Measurements from ENCODE around the gene MEIS1. TPM values are rescaled to one million over a fixed set of nuclear protein-coding genes. Genes with fewer than 3 reads are reported as not detected.

Gene MEIS1
- total RNA-seq, 2 donors from 2014 or later: 1.8 to 2.3 TPM

DNA sequence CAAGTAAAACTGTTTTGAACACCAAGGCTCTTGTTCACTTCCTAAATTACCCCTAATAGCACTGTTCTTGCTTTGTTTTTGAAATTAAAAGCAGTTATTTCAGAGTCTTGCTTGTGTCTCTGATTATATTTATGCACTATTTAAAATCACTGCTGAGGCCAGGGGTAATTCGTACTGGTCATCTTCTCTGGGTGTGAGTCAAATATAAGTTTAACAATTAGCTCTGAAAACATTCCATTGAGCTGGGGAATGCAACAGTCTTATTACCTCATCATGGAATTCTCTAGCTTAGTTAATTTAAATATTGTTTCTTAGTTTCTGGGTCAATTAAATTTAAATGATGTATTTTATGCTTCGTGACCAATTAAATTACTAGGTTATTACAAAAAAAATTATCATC is 135.0 kb downstream of the MEIS1 start:
- H3K36me3 Mint-ChIP-seq (ENCODE audit: low read depth): no peaks in the 10 kb centered on the region
- H3K27ac Mint-ChIP-seq: no peak overlapping the region
- H3K4me1 Mint-ChIP-seq: peaks cover 23% of the 10 kb centered on the region
- Histone ChIP-seq H3K27ac (ENCODE audit: low read depth, low read length) (peak overlapping the region; percentile 71), H3K9ac (ENCODE audit: extremely low read depth, low read length, poor library complexity, severe bottlenecking) (no peak overlapping the region), H3K27me3 (ENCODE audit: control insufficient read depth, insufficient read depth, low read length, poor library complexity, severe bottlenecking) (peaks cover 8% of the 10 kb centered on the region), H3K9me3 (ENCODE audit: control insufficient read depth, low read length) (no peaks in the 10 kb centered on the region), H3K36me3 (ENCODE audit: control insufficient read depth, insufficient read depth, low read length) (no peaks in the 10 kb centered on the region), H3K4me1 (ENCODE audit: control insufficient read depth, insufficient read depth, low read length) (no peaks in the 10 kb centered on the region), H3K4me3 (ENCODE audit: low read length) (no peak overlapping the region)
- H3K27me3 Mint-ChIP-seq (ENCODE audit: insufficient read depth): peaks cover 23% of the 10 kb centered on the region
- TF ChIP-seq, protein P1, sequence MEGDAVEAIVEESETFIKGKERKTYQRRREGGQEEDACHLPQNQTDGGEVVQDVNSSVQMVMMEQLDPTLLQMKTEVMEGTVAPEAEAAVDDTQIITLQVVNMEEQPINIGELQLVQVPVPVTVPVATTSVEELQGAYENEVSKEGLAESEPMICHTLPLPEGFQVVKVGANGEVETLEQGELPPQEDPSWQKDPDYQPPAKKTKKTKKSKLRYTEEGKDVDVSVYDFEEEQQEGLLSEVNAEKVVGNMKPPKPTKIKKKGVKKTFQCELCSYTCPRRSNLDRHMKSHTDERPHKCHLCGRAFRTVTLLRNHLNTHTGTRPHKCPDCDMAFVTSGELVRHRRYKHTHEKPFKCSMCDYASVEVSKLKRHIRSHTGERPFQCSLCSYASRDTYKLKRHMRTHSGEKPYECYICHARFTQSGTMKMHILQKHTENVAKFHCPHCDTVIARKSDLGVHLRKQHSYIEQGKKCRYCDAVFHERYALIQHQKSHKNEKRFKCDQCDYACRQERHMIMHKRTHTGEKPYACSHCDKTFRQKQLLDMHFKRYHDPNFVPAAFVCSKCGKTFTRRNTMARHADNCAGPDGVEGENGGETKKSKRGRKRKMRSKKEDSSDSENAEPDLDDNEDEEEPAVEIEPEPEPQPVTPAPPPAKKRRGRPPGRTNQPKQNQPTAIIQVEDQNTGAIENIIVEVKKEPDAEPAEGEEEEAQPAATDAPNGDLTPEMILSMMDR (conservative IDR thresholded peaks at IDR 0.05): no peak
- H3K4me3 Mint-ChIP-seq: no peak overlapping the region
- 94% methylated on average over 2 of the region's 2 CpGs; no CpG with 5 or more reads in 1 of the 2 experiments for WGBS, 2 experiments (ENCODE audit: insufficient coverage in 1 of 2, insufficient read length in 1 of 2)
- DNase-seq: no peak
- H3K9me3 Mint-ChIP-seq: no peaks in the 10 kb centered on the region

DNA sequence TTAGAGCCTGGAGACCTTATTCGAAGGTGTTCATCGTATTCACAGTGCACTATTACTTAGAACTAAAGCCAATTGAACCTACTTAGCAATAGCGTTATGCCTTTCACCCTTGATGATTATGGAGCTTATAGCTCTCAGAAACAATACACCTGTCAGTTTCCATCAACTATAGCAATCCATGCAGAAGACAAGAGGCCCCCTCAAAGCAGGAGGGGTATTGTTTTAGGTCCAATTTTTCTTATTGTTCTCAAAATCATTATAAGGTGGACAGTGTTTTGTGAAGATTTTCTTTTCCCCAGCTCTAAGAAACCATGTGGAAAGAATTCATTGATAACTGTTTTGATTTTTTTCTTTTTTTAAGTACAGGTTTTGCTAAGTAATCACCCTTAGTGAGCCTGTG is 135.5 kb downstream of the MEIS1 start:
- Mint-ChIP-seq H3K9me3 (no peaks in the 10 kb centered on the region), H3K27me3 (ENCODE audit: insufficient read depth) (peaks cover 25% of the 10 kb centered on the region), H3K36me3 (ENCODE audit: low read depth) (no peaks in the 10 kb centered on the region), H3K4me1 (peaks cover 23% of the 10 kb centered on the region), H3K4me3 (no peak overlapping the region), H3K27ac (no peak overlapping the region)
- no peaks in the 10 kb centered on the region for H3K9me3 ChIP-seq (ENCODE audit: control insufficient read depth, low read length)
- WGBS, 2 experiments (ENCODE audit: insufficient coverage in 1 of 2, insufficient read length in 1 of 2): 83 to 94% methylated on average over 1 to 3 of the region's 3 CpGs
- no peaks in the 10 kb centered on the region for H3K36me3 ChIP-seq (ENCODE audit: control insufficient read depth, insufficient read depth, low read length)
- no peak overlapping the region for H3K9ac ChIP-seq (ENCODE audit: extremely low read depth, low read length, poor library complexity, severe bottlenecking)
- DNase-seq: no peak
- H3K4me1 ChIP-seq (ENCODE audit: control insufficient read depth, insufficient read depth, low read length): no peaks in the 10 kb centered on the region
- TF ChIP-seq, protein P1 (conservative IDR thresholded peaks at IDR 0.05): no peak
- H3K4me3 ChIP-seq (ENCODE audit: low read length): no peak overlapping the region
- peaks cover 8% of the 10 kb centered on the region for H3K27me3 ChIP-seq (ENCODE audit: control insufficient read depth, insufficient read depth, low read length, poor library complexity, severe bottlenecking)
- H3K27ac ChIP-seq (ENCODE audit: low read depth, low read length): no peak overlapping the region

DNA sequence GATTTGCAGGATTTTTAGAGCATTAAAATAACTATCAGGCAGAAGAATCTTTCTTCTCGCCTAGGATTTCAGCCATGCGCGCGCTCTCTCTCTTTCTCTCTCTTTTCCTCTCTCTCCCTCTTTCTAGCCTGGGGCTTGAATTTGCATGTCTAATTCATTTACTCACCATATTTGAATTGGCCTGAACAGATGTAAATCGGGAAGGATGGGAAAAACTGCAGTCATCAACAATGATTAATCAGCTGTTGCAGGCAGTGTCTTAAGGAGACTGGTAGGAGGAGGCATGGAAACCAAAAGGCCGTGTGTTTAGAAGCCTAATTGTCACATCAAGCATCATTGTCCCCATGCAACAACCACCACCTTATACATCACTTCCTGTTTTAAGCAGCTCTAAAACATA is 137.0 kb downstream of the MEIS1 start:
- H3K9me3 Mint-ChIP-seq: no peaks in the 10 kb centered on the region
- TF ChIP-seq, protein P1 (conservative IDR thresholded peaks at IDR 0.05): no peak
- peaks cover 26% of the 10 kb centered on the region for H3K4me1 Mint-ChIP-seq
- WGBS, 2 experiments (ENCODE audit: insufficient coverage in 1 of 2, insufficient read length in 1 of 2): 83 to 84% methylated on average over 5 of the region's 6 CpGs
- peaks cover 30% of the 10 kb centered on the region for H3K27me3 Mint-ChIP-seq (ENCODE audit: insufficient read depth)
- Histone ChIP-seq H3K4me3 (ENCODE audit: low read length) (no peak overlapping the region), H3K9me3 (ENCODE audit: control insufficient read depth, low read length) (no peaks in the 10 kb centered on the region), H3K36me3 (ENCODE audit: control insufficient read depth, insufficient read depth, low read length) (no peaks in the 10 kb centered on the region), H3K27me3 (ENCODE audit: control insufficient read depth, insufficient read depth, low read length, poor library complexity, severe bottlenecking) (peaks cover 20% of the 10 kb centered on the region), H3K9ac (ENCODE audit: extremely low read depth, low read length, poor library complexity, severe bottlenecking) (no peak overlapping the region), H3K27ac (ENCODE audit: low read depth, low read length) (peak overlapping the region; percentile 9), H3K4me1 (ENCODE audit: control insufficient read depth, insufficient read depth, low read length) (peaks cover 2% of the 10 kb centered on the region)
- no peak for DNase-seq
- H3K4me3 Mint-ChIP-seq: no peak overlapping the region
- H3K36me3 Mint-ChIP-seq (ENCODE audit: low read depth): no peaks in the 10 kb centered on the region
- no peak overlapping the region for H3K27ac Mint-ChIP-seq

All from endodermal cell (in vitro differentiated cells).